Left kidney (tissue), 2 donors: ENCODE data around the gene PYGL. TPM values are rescaled to one million over a fixed set of nuclear protein-coding genes. Genes with fewer than 3 reads are reported as not detected.
A peak's percentile ranks its signal among the peaks of the same experiment; 100 is the strongest.
"Not testable (repeated sequence)": the region's sequence is repeated elsewhere in the genome, so short reads cannot be mapped to it uniquely, and the experiment has no call there.

Experiments used
- DNase-seq: peaks from one replicate; pipeline ENCODE4 v3.0.0-alpha.2; 2013
- polyA plus RNA-seq: library from polyadenylated mRNA; unstranded; fragments of 120-200 nt; gene quantifications from one replicate; pipeline ENCODE4 v1.2.1, GENCODE V29; 2013; ENCODE audit not compliant: insufficient read length

The PYGL gene
- polyA plus RNA-seq, 1 donor: 20.7 TPM

- no peak for DNase-seq
Observed at GRCh38 chr14:50928002-50928635, 16.2 kb downstream of the PYGL start.

- DNase-seq: no peak
Observed at GRCh38 chr14:50926851-50927386, 17.4 kb downstream of the PYGL start.

- no peak for DNase-seq
Observed at GRCh38 chr14:50924843-50925242, 19.4 kb downstream of the PYGL start.

DNA sequence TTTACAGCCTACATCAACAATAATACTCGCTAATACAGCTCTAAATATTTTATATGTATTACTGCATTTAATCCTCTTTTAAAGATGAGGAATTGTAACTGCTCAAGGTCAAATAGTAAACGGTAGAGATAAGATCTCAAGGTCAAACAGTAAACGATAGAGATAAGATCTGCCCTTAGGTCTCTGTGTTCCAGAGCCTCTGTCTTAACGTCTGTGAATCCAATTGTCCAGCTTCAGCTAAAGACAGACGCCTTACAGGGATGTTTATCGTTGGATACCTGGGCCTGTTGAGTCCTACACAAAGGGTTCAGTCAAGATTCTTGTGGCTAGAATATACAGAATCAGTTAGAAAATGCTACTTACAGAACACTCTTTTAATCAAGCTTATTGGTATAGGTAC is 20.0 kb downstream of the PYGL start:
- no peak for DNase-seq

GRCh38 chr14:50922803-50923202 is 21.5 kb downstream of the PYGL start:
- no peak for DNase-seq

DNA sequence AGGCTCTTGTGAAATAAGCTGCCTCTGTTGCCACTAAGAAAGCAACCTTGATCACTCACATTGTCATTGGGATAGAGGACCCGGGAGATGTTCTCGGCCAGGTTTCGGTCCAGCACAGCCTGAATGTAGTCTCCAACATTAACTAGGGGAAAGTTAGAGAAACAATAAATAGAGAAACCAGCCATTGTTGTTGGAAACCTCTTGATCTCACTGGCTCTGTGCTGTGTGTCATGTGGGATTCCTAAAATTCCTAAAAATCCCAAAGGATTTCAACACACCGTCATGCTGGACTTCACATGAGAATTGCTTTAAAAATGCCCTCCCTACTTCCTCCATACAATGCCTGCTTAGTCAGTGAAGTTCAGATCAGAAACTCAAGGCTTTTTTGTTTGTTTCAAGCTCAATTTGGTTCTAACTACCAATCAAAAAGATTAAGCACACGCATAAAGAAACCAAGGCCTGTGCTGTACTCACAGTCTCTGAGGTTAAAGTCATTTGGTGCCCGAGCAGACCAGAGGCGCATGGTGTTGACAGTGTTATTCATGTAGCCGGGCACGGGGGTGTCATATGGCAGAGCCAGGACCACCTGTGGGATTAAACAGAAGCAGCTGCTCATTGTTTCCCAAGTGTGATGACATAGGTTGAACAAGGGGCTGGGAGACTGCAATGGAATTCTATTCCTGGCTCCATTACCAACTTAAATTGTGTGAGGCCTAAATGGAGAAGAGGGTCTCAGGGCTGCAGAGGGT is 23.6 kb downstream of the PYGL start:
- DNase-seq: peak; percentile 33

GRCh38 chr14:50919524-50919923 is 24.8 kb downstream of the PYGL start:
- DNase-seq: not testable (repeated sequence)

DNA sequence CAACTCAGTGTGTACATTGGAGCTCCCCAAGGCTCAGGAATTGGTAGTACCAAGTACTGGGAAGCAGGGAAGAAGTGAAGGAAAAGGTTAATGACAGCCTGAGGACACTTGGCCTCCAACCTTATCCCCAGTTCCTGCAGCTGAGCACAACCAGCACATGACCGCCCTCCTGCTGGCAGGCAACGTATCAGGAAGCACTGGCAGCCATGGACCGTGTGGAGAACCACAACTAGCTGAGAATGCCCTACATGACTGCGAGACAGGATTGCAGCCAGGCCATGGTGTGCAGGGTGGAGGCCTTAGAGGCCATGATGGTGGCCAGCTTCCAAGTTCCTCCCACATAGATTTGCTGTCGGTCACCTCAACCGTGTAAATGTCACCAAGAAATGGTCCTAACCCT is 26.8 kb downstream of the PYGL start:
- DNase-seq: no peak

DNA sequence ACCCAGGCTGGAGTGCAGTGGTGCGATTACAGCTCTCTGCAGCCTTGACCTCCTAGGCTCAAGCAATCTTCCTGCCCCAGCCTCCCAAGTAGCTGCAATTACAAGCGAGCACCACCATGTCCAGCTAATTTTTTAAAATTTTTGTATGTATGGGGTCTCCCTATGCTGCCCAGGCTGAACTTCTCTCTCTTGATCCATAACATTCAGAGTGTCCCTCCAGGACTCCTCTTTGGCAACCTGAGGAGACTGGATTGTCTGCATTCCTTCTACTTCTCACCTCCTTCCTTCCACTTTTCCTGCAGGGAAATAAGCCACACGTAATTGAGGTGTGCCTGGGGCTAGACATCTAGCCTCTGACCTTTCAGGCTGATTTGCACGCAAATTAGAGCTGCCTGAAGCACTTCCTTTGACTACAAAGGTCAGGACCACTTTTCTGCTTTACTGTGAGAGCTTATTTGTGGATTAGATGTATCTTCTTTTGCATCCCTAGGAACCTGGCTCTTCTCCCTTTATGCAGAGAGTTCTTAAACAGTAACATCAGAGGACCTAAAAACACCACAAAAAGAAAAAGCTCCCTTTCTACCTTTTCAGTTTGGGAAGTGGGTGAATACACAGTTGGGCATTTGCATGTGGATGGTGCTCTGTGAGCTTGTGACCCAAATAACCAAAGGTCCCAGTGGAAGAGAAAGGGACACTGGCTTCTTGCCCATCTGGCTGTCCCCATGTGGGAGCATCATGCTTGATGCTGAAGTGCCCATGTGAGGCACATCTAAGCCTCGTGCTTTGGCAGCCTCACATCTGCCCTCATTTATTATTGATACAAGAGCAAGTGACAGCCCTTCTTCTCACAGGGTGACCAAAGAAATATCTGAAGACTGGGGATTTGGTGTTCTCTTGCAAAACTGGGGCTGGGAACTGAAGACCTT is 33.5 kb downstream of the PYGL start:
- DNase-seq: no peak

- DNase-seq: no peak
Observed at GRCh38 chr14:50906326-50907065, 37.8 kb downstream of the PYGL start.

DNA sequence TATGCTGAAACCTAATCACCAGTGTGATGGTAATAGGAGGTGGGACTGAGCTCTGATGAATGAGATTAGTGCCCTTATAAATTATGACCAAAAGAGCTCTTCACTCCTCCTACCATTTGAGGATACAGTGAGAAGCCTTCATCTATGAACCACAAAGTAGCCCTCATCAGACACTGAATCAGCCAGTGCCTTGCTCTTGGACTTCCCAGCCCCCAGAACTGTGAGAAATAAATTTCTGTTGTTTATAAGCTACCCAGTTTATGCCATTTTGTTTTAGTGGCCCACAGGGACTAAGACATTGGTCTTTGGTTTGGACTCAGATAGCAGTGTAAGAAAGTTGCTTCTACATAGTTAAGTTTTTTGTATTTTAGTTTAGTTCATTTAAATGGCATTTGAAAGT is 39.6 kb downstream of the PYGL start:
- no peak for DNase-seq

DNA sequence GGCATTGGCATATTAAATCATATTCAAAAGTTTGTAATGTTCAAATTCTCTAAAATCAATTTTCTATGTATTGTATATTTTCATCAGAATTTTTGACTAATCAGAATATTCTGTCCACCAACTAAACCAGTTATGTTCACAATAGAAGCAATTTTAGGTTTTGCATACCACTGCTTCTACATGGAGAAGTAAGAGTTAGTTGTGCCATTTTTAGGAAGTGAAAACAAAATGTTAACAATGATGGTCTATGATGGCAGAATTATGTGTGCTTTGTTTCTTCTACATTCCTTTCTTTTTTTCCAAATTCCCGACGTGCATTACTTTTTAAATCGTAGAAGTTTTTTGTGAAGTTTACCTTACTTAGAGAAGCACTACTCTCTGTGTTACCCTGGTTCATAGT is 42.9 kb downstream of the PYGL start:
- DNase-seq: no peak

DNA sequence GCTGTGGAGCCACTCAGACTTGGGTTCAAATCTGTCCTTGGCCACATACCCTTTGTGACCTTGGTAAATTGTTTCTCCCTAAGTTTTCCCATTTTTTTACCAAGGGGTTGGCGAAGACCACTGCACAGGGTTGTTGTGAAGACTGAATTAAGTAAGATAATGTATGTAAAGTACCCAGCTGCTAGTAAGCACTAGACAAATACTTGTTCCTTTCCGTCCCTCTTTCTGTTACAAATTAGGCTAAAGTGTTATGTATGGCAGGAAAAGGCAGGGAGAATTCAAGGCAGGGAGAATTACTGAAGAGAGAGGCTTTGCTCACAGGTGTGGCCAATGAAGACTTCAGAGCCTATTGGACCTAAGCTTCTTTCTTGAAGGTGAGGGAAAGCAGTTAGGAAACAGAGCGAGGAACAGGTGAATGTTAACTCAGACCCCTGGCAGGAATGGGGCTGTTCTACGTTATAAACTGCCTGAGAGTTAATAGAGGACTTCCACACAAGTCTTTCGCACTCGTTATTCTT is 46.6 kb downstream of the PYGL start:
- no peak for DNase-seq

GRCh38 chr14:50897005-50897404 is 47.3 kb downstream of the PYGL start:
- DNase-seq: not testable (repeated sequence)

GRCh38 chr14:50896421-50896820 is 47.9 kb downstream of the PYGL start:
- DNase-seq: not testable (repeated sequence)

- no peak for DNase-seq
Observed at GRCh38 chr14:50892255-50892654, 52.0 kb downstream of the PYGL start.

DNA sequence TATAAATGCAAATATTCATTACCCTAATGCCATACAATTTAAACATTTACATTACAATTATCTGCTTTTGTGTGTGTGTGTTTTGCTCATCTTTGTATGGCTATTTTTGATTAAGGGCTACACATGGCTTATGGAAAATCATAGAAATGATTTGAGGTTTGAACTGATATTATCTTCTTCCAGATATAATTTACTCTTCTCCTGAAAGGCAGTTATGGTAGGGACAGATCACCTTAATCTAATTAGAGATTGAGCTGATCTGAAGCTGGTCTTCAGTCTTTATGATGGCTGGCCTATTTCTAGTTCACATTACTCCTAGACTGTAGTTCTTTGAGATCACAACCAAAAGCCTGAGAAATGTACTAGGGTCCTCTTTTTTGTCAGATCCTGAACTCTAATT is 56.8 kb downstream of the PYGL start:
- no peak for DNase-seq

DNA sequence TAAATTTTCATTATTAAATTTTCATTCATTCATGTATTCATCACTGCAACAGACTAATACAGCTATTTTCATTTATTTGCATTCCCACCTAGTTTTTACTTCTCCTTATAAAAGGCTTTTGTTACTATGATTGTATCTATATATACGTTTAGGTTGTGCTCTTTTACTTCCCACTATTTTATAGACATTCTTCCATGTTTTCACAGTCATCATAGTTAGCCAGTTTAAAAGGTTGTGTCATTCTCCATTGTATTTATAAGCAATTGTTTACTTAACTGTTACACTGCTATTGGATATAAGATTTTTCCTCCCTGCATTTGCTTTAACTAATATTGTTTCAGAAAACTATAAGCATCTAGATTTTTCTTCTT is 60.5 kb downstream of the PYGL start:
- DNase-seq: no peak

GRCh38 chr14:50882932-50883826 is 61.1 kb downstream of the PYGL start:
- DNase-seq: no peak

DNA sequence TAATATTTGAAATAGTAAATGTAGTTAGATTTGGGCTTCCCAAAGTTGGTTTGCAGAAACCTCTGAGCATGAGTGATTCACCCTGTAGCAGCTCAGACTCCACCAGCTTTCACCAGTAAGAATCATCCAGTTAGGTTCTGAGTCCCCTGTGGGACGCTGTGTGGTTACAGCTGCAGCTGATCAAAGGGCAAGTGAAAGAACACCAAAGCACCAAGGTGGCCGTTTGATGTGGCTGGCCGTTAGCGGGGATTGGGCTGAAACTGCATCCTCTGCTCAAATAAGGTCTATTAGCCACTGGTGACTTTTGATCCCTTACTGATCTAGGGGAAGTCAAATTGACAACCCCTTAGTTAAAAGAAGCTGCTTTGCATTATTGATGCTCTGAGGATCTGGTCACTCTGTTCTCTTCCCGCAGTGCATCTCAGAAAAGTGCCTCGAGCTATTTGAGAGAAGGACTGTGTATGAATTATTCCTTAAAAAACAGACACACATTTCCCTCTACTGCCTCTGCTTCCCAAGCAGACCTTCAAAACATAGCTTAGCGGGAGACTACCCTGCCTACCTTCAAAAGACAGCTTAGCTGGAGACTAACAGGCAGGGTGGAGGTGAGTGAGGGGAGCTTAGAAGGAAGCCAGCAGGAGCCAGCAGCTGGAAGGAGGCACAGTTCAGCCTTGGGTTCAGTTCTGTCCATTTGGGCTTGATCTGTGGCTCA is 68.8 kb downstream of the PYGL start:
- no peak for DNase-seq
